Activated CD4-positive, alpha-beta T cell treated with anti-CD3 and anti-CD28 coated beads, Interleukin-2, amount 10 ng/mL, durations not matched to agents 7 days and 5 days (primary cell): ENCODE measurements around the gene CNIH4. TPM values are rescaled to one million over a fixed set of nuclear protein-coding genes. Genes with fewer than 3 reads are reported as not detected.
A peak's percentile ranks its signal among the peaks of the same experiment; 100 is the strongest.
"Not testable (repeated sequence)": the region's sequence is repeated elsewhere in the genome, so short reads cannot be mapped to it uniquely, and the experiment has no call there.

Experiments used
- CTCF ChIA-PET: fragments of 350-600 bp; sonication (Branson Sonifier 250); formaldehyde crosslinking; loops from one replicate; lab custom pipeline; 2021; ENCODE audit warnings: antibody characterized with exemption; lab: Charles Lee
- POLR2A ChIA-PET: fragments of 350-600 bp; sonication (Branson Sonifier 250); formaldehyde crosslinking; loops from one replicate; lab custom pipeline; 2021; ENCODE audit warnings: antibody characterized with exemption; lab: Charles Lee
- DNase-seq: peaks from one replicate; pipeline ENCODE4 v3.0.0-alpha.2; 2020
- H3K27ac Mint-ChIP-seq: one replicate; pipeline ENCODE4 v1.8.0; 2021; ENCODE audit warnings: mild to moderate bottlenecking, moderate library complexity, mixed read lengths
- H3K27me3 Mint-ChIP-seq: one replicate; pipeline ENCODE4 v1.8.0; 2021; ENCODE audit warnings: mixed read lengths
- H3K36me3 Mint-ChIP-seq: one replicate; pipeline ENCODE4 v1.8.0; 2021; ENCODE audit warnings: low read depth, mixed read lengths
- H3K4me1 Mint-ChIP-seq: one replicate; pipeline ENCODE4 v1.8.0; 2021; ENCODE audit warnings: mixed read lengths
- H3K4me3 Mint-ChIP-seq: one replicate; pipeline ENCODE4 v1.8.0; 2021; ENCODE audit warnings: mild to moderate bottlenecking, moderate library complexity, mixed read lengths
- H3K9me3 Mint-ChIP-seq: one replicate; pipeline ENCODE4 v1.8.0; 2021; ENCODE audit warnings: mixed read lengths
- total RNA-seq, 2 experiments: library from RNA; stranded (reverse); gene quantifications; one replicate each; pipeline ENCODE4 v1.2.3, GENCODE V29; 2021

Gene CNIH4
- total RNA-seq, result 10 to 100 TPM; 37.0 to 39.5 TPM

DNA sequence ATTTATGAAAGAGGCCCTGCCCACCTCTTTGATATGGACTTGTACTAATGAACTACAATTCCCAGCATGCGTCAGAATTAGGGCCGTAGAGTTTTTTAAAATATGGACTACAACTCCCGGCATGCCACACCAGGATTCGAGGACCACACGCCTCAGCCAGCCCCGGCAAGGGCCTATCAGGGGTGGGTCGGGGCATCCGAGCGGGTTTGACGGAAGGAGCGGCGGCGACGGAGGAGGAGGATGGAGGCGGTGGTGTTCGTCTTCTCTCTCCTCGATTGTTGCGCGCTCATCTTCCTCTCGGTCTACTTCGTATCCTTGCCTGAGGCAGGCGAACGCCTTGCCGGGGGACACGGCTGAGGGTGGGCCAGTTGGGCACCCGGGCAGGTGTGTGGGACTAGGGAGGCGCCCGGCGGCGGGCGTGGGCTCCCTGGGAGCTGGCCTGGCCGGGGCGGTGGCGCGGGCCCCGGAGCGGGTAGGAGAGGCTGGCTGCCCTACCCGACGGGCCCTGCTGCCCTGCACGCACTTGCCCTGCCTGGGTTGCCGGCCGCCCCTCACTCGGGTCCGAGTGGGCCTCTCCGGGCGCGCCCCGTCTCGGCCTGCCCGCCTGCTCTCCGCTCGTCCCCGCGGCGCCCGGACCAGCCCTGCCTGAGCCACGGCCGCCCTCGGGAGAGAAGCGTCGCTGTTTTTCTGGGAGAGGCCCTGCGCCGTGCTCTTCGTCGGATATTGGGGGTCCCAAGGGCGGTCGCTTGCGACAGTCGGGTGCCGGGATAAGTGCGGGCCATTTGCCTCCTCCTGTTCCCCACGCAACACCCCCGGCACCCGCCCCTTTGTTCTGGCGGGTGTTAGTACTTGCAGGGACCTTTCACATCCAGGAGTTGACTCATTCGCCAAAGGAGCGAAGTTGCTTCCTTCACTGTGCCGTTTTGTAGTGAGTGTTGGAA, at the start of gene CNIH4:
TSS of gene CNIH4 (plus strand) at position 195 of the 941 bp plus-strand sequence. CDS start at position 241, 46 bp downstream.
- CTCF ChIA-PET, result interaction anchor here (1.0 to 1.7 kb wide), 5 partner anchors 15 to 249 kb away, joined by 3 to 4 read pairs (median 3); no protein-coding TSS in a partner anchor
- Mint-ChIP-seq H3K9me3 (no peaks in the 10 kb centered on the region), H3K4me1 (peaks cover 47% of the 10 kb centered on the region), H3K27me3 (no peaks in the 10 kb centered on the region), H3K27ac (peak within 1 kb of the TSS; percentile 88), H3K36me3 (peaks cover 21% of the 10 kb centered on the region), H3K4me3 (peak within 1 kb of the TSS; percentile 88)
- DNase-seq, result peak; percentile 95
- POLR2A ChIA-PET, result interaction anchor here (0.6 kb wide), 1 partner anchor 532 kb away, joined by 4 read pairs; no protein-coding TSS in a partner anchor

DNA sequence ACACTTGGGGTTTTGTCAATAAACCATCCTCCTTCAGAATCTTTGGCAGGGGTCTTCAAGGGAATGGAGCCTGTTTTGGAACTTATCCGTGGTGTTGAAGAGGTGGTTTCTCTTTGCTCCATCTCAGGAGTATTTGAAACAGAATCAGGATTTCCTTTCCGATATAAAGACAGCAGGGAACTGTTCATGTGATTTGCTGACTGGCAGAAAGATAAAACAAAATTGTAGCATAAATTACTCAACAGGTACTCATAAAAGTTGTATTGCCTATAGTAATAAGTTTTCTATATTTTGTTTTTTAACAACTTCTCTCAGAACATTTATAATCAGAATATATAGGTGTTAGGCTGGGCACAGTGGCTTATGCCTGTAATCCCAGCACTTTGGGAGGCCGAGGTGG, 48.6 kb upstream of the CNIH4 start:
- POLR2A ChIA-PET, result no interaction called here
- Mint-ChIP-seq H3K36me3 (peaks cover 41% of the 10 kb centered on the region), H3K9me3 (no peaks in the 10 kb centered on the region), H3K27ac (no peak overlapping the region), H3K4me3 (no peak overlapping the region), H3K4me1 (no peaks in the 10 kb centered on the region), H3K27me3 (no peaks in the 10 kb centered on the region)
- CTCF ChIA-PET, result no interaction called here
- DNase-seq, result no peak

DNA sequence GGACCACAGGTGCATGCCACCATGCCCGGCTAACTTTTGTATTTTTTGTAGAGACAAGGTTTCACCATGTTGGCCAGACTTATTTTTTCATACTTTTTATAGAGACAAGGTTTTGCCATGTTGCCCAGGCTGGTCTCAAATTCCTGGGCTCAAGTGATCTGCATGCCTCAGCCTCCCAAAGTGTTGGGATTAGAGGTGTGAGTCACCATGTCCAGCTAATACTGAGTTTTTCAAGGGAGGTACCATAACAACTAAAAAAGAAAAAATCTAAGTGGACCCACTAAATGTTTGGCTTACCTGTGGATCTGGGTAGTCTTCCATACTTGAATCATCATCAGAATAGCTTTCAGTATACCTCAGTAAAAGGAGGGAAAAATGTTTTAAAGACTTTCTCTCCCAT, 45.2 kb upstream of the CNIH4 start:
- H3K4me1 Mint-ChIP-seq, H3K4me3 Mint-ChIP-seq, H3K9me3 Mint-ChIP-seq, DNase-seq, H3K27ac Mint-ChIP-seq, POLR2A ChIA-PET, H3K27me3 Mint-ChIP-seq: not testable (repeated sequence)
- H3K36me3 Mint-ChIP-seq, result peaks cover 34% of the 10 kb centered on the region
- CTCF ChIA-PET, result interaction anchor here (1.3 kb wide), 1 partner anchor 9 kb away, joined by 3 read pairs; no protein-coding TSS in a partner anchor

DNA sequence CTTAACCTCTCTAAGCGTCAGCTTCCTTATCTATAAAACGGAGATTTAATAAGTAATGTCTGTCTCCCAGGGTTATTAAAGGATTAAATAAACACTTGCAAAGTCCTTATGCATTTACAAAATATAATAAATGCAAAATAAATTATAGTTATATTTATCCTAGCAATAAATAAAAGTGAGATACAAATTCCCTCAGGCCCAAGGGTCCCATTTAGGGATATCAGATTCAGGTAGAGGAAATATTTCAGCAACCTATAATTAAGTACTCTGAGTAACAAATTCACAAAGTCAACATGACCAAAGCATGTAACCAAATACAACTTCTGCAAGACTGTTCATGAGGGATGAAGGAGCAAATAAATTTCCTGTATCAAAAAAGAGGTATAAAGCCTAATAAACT, 44.7 kb upstream of the CNIH4 start:
- ChIA-PET POLR2A (no interaction called here), CTCF (interaction anchor here (0.7 to 1.3 kb wide), 3 partner anchors 9 to 106 kb away, joined by 3 read pairs; no protein-coding TSS in a partner anchor)
- Mint-ChIP-seq H3K4me1 (no peaks in the 10 kb centered on the region), H3K27ac (no peak overlapping the region), H3K27me3 (no peaks in the 10 kb centered on the region), H3K9me3 (no peaks in the 10 kb centered on the region), H3K36me3 (peaks cover 34% of the 10 kb centered on the region), H3K4me3 (no peak overlapping the region)
- DNase-seq, result no peak

DNA sequence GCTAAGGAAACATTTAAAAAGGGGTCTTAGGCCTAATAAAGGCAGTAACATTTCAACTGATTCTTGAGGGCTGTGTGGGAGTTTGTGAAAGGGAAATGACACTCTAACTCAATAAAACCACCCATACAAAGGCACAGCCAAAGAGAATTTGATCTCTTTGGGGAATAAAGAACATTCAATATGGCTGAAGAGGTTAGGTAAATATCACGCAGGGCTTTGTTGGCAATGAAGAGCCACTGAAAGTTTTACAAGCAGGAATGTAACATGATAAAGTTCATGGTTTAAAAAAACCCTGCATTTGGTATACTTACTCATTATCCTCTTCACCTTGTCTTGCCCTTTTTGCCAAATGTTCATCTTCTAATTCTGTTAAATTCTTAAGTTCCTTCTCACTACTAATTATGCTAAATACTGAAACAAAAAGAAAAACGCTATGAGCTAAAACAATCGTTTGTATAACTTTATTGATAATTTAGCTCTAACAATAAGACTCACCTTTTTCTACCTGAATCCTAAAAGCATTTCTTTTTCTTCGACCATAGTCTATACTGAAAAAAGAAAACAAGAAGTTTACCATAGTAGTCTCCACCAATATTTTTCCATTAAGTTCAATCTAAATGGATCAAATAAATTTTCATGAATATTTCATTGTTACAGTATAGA, 39.2 kb upstream of the CNIH4 start:
- no peak overlapping the region for H3K27ac Mint-ChIP-seq
- DNase-seq, result no peak
- no peak overlapping the region for H3K4me3 Mint-ChIP-seq
- H3K9me3 Mint-ChIP-seq, result no peaks in the 10 kb centered on the region
- H3K36me3 Mint-ChIP-seq, result peaks cover 18% of the 10 kb centered on the region
- no peaks in the 10 kb centered on the region for H3K27me3 Mint-ChIP-seq
- ChIA-PET CTCF (no interaction called here), POLR2A (no interaction called here)
- H3K4me1 Mint-ChIP-seq, result peaks cover 7% of the 10 kb centered on the region

DNA sequence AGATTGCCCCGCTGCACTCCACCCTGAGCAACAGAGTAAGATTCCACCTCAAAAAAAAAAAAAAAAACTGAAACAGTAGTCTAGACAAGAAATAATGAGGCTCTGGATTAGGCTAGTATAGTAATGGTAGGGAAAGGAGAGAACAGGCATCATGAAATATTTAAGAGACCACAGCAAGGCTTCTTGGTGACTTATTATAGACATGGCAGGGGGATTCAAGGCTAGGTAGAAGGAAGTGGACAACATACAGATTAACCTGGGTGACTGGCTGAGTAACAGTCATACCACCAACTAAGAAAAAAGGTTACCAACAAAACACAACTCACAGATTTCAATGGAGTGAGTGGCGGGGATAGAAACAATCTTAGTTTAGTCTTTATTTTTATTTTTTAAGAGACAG, 35.0 kb upstream of the CNIH4 start:
- Mint-ChIP-seq H3K36me3 (peaks cover 9% of the 10 kb centered on the region), H3K4me3 (no peak overlapping the region), H3K4me1 (peaks cover 10% of the 10 kb centered on the region), H3K9me3 (no peaks in the 10 kb centered on the region), H3K27ac (no peak overlapping the region), H3K27me3 (no peaks in the 10 kb centered on the region)
- DNase-seq, result no peak
- ChIA-PET POLR2A (no interaction called here), CTCF (no interaction called here)

DNA sequence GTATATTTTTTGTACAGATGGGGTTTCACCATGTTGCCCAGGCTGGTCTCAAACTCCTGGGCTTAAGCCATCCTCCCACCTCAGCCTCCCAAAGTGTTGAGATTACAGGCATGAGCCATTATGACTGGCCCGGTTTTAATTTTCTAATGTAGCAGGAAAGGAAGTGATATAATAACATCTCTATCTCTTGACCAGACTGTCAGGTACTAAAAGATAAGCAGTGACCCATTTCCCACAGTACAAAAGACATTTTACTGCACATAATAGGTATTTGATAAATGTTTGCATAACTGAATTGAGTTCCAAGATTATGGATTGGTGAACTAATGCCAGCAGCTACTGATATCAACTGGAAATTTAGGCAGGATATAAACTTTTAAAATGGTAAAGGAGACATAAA, 30.7 kb upstream of the CNIH4 start:
- ChIA-PET CTCF (interaction anchor here (1.1 kb wide), 1 partner anchor 210 kb away, joined by 4 read pairs; no protein-coding TSS in a partner anchor), POLR2A (no interaction called here)
- Mint-ChIP-seq H3K4me1 (peaks cover 38% of the 10 kb centered on the region), H3K36me3 (peaks cover 9% of the 10 kb centered on the region), H3K9me3 (no peaks in the 10 kb centered on the region), H3K4me3 (no peak overlapping the region), H3K27ac (no peak overlapping the region), H3K27me3 (no peaks in the 10 kb centered on the region)
- no peak for DNase-seq

DNA sequence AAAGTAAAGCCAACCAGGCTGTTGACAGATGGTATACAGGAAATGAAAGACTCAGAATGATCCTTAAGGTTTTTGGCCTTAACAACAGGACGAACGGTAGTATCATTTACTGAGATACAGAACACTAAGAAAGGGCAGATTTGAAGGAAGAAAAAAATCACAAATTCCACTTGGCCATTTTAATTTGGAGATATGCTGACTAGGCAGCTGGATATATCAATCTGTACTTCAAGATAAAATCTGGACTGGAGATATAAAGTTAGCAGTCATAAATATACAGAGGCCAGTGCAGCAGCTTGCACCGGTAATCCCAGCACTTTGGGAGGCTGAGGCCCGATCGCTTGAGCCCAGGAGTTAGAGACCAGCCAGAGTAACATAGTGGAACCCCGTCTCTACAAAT, 28.0 kb upstream of the CNIH4 start:
- H3K4me1 Mint-ChIP-seq, result peaks cover 46% of the 10 kb centered on the region
- H3K9me3 Mint-ChIP-seq, result peaks cover 3% of the 10 kb centered on the region
- ChIA-PET POLR2A (no interaction called here), CTCF (interaction anchor here (0.5 to 1.6 kb wide), 3 partner anchors 44 to 188 kb away, joined by 3 to 5 read pairs (median 3); no protein-coding TSS in a partner anchor)
- H3K36me3 Mint-ChIP-seq, result peaks cover 5% of the 10 kb centered on the region
- H3K27ac Mint-ChIP-seq, result peak overlapping the region; percentile 26
- H3K27me3 Mint-ChIP-seq, result no peaks in the 10 kb centered on the region
- no peak for DNase-seq
- H3K4me3 Mint-ChIP-seq, result peak overlapping the region; percentile 98

DNA sequence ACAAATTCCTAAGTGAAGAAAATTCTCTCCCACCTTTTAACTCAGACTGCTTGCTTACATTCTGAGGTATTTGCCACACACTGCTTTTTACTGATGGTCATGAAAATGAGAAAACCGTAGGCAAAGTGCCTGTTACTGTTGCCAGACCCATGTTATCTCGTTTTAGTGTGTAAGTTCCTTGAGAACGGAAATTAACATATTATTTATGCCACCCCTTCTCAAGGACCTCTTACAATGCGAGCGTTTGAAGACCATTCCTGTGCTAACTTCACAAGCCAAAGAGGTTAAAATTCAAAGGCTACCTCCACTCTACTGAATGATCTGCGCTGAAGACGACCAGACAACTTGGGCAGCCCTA, 27.2 kb upstream of the CNIH4 start:
- H3K4me1 Mint-ChIP-seq, result peaks cover 54% of the 10 kb centered on the region
- peak overlapping the region; percentile 98 for H3K4me3 Mint-ChIP-seq
- POLR2A ChIA-PET, result interaction anchor here (0.6 kb wide), 1 partner anchor 65 kb away, joined by 3 read pairs; no protein-coding TSS in a partner anchor
- peaks cover 5% of the 10 kb centered on the region for H3K36me3 Mint-ChIP-seq
- DNase-seq, result no peak
- CTCF ChIA-PET, result interaction anchor here (0.5 to 1.6 kb wide), 7 partner anchors 34 to 213 kb away, joined by 3 to 5 read pairs (median 3); no protein-coding TSS in a partner anchor
- no peaks in the 10 kb centered on the region for H3K27me3 Mint-ChIP-seq
- H3K27ac Mint-ChIP-seq, result peak overlapping the region; percentile 100
- H3K9me3 Mint-ChIP-seq, result peaks cover 3% of the 10 kb centered on the region

DNA sequence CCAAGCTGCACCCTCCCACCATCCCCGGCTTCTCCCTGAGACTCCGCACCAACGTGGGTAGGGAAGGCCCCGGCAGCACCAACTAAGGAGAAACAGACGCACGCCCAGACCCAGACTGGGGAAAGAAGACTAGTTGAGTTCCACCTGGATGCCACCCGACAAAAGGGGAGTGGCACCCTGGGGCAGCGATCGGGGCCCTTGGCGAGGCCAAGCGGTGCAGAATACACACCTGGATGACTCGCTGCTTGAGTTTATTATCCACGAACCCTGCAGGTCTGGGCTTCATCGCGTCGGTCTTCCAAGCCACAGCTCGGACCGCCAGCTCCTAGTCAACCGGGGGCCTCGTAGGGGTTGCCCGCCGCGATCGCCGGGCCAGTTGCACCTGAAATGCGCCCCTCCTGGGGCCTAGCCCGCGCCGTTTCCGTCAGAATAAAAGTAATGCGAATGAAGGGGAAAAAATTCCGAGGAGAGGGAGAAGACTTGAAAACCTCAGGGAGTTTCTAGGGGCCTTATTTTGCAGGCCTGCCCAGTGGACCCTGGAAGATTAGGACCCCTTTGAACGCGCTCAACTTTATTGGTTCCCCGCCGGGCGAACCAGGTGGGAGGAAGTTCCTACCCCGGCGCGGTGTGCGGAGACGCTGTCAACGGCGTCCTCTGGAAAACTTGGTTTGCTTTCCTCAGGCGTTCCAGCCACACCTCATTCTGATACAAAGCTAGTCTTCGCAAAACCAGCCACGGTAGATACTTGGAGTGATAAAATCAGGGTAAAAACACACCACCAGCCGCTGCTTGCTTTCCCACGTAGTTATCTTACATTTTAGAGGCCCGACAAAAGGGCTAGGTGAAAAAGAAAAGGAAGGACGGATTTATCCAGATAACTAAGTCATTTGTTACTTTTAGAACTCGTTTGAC, 26.6 kb upstream of the CNIH4 start, which contains the start of gene NVL:
TSS of gene NVL (minus strand) at position 331 of the 912 bp plus-strand sequence. CDS start at position 286, 45 bp downstream.
- H3K4me3 Mint-ChIP-seq, result peak within 1 kb of the TSS; percentile 98
- H3K4me1 Mint-ChIP-seq, result peaks cover 55% of the 10 kb centered on the region
- DNase-seq, result peak; percentile 86
- ChIA-PET POLR2A (interaction anchor here (0.6 kb wide), 1 partner anchor 66 kb away, joined by 3 read pairs; no protein-coding TSS in a partner anchor), CTCF (interaction anchor here (1.0 to 1.6 kb wide), 5 partner anchors 34 to 214 kb away, joined by 3 to 4 read pairs (median 3); no protein-coding TSS in a partner anchor)
- peaks cover 5% of the 10 kb centered on the region for H3K36me3 Mint-ChIP-seq
- H3K27ac Mint-ChIP-seq, result peak within 1 kb of the TSS; percentile 100
- peaks cover 3% of the 10 kb centered on the region for H3K9me3 Mint-ChIP-seq
- no peaks in the 10 kb centered on the region for H3K27me3 Mint-ChIP-seq

DNA sequence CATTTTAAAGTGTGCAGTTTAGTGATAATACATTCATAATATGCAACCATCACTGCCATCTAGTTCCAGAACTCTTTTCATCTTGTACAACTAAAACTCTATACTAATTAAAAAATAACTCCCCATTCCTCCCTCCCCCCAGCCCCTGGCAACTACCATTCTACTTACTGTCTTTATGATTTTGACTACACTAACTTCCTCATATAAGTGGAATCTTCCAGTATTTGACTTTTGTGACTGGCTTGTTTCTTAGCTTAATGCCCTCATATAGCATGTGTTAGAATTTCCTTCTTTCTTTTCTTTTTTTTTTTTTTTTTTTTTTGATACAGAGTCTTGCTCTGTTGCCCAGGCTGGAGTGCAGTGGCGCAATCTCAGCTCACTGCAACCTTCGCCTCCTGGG, 25.4 kb upstream of the CNIH4 start:
- peaks cover 5% of the 10 kb centered on the region for H3K36me3 Mint-ChIP-seq
- peak overlapping the region; percentile 31 for H3K27ac Mint-ChIP-seq
- POLR2A ChIA-PET, result no interaction called here
- H3K9me3 Mint-ChIP-seq, result peaks cover 3% of the 10 kb centered on the region
- CTCF ChIA-PET, result interaction anchor here (0.6 to 1.0 kb wide), 5 partner anchors 12 to 633 kb away, joined by 3 to 4 read pairs (median 3); no protein-coding TSS in a partner anchor
- H3K4me3 Mint-ChIP-seq, result peak overlapping the region; percentile 98
- H3K27me3 Mint-ChIP-seq, result no peaks in the 10 kb centered on the region
- peaks cover 52% of the 10 kb centered on the region for H3K4me1 Mint-ChIP-seq
- DNase-seq, result no peak
